Ovary (tissue), 3 donors: Measurements from ENCODE around the gene CCDC167.

Experiments used
- CTCF ChIP-seq, 3 donors: fragments of 450-650 bp in 2 of 3; fragments of 200-600 bp in 1 of 3; IDR thresholded peaks; one replicate each; pipeline versions ENCODE4 v1.5.1 to v1.8.0; 2016 to 2022; ENCODE audit warnings: antibody characterized with exemption in 3 of 3, mild to moderate bottlenecking in 1 of 3
- EP300 ChIP-seq: sonication (generic); formaldehyde crosslinking; IDR thresholded peaks from one replicate; pipeline ENCODE4 v1.6.1; 2017; ENCODE audit warnings: antibody characterized with exemption
- POLR2A ChIP-seq: fragments of 450-650 bp; IDR thresholded peaks from one replicate; pipeline ENCODE4 v1.6.1; 2017; ENCODE audit warnings: antibody characterized with exemption, mild to moderate bottlenecking, moderate library complexity
- donor health status: DM: no; HTN: no; CAD: no.

DNA sequence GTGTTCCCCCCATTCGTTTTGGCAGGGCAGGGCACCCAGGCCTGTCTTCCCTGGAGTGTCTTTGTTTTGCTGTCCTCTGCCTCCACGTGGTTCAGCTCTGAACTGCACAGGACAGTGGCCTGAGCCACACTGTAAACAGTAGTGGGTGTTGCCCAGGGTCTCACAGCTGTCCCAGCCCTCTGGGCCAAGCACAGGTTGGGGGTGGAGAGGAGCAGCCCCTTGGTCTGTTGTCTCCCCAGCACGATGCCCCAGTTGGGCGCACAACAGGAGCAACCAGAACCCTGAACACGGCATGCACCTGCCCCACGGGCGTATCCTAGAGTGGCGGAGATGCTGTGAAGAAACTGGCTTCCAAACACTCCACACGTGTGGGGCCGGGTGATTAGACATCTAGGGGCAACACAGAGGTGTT, 14.4 kb downstream of the CCDC167 start:
- TF ChIP-seq CTCF (IDR thresholded peaks at IDR 0.05) (no peak), POLR2A (no peak), EP300 (no peak)
